Mucosa of stomach (tissue), 1 donor: ENCODE results near the gene PON3.

ENCODE experiments used
- H3K27me3 ChIP-seq: one replicate; pipeline ENCODE4 v1.7.0; 2013; ENCODE audit warnings: mild to moderate bottlenecking, low read length; ENCODE audit not compliant: control insufficient read depth, insufficient read depth
- H3K36me3 ChIP-seq: one replicate; pipeline ENCODE4 v1.7.0; 2013; ENCODE audit warnings: low read length; ENCODE audit not compliant: control insufficient read depth, insufficient read depth
- H3K4me1 ChIP-seq: one replicate; pipeline ENCODE4 v1.7.0; 2013; ENCODE audit warnings: mild to moderate bottlenecking, low read length; ENCODE audit not compliant: control insufficient read depth, insufficient read depth
- H3K4me3 ChIP-seq: one replicate; pipeline ENCODE4 v1.7.0; 2013; ENCODE audit warnings: low read length
- H3K9ac ChIP-seq: one replicate; pipeline ENCODE4 v1.7.0; 2013; ENCODE audit warnings: mild to moderate bottlenecking, low read length, moderate library complexity
- H3K9me3 ChIP-seq: one replicate; pipeline ENCODE4 v1.7.0; 2013; ENCODE audit warnings: mild to moderate bottlenecking, low read length, moderate library complexity; ENCODE audit not compliant: control insufficient read depth
- donor health status: Pancreatic carcinoma.

PON3 gene

DNA sequence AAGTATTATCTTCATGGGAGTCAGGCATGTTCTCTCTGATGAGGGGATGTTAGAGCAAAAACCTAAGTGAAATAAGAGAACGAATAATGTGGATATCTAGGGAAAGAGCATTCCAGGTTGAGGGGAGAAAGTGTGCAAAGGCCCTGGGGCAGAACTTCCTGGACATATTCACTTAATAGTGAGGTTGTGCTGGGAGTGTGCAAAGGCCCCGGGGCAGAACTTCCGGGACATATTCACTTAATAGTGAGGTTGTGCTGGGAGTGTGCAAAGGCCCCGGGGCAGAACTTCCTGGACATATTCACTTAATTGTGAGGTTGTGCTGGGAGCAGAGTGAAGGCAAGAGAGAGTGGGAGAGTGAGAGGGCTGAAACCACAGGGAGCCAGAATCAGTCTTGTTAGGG lies 83.6 kb downstream of the PON3 start:
- no peaks in the 10 kb centered on the region for H3K4me1 ChIP-seq
- no peaks in the 10 kb centered on the region for H3K9me3 ChIP-seq

DNA sequence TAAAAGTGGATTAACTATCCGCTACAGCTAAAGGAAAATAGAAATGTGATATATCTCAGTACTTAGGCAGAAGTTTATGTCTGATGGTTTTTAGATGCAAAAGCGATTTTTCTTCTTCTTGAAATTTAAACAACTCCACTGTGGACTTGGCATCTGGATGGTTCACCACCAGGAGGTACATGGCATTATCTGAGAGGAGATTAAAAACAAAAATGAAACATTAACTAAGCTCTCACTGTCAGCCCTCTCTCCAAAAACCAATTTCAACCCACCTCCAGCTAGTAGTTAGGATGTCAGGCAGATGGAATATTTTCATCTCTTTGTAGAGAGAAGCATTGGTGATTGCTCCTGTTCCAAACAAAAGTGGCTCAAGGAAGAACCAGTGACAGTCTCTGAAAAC lies 84.8 kb downstream of the PON3 start:
- Histone ChIP-seq H3K4me3 (no peak overlapping the region), H3K4me1 (no peaks in the 10 kb centered on the region), H3K27me3 (no peaks in the 10 kb centered on the region), H3K36me3 (no peaks in the 10 kb centered on the region), H3K9me3 (no peaks in the 10 kb centered on the region), H3K9ac (no peak overlapping the region)

More for the DNA sequence above, 83.6 kb downstream of the PON3 start:
- H3K27me3 ChIP-seq, result no peaks in the 10 kb centered on the region
- H3K9ac ChIP-seq, result no peak overlapping the region
- no peaks in the 10 kb centered on the region for H3K36me3 ChIP-seq
- no peak overlapping the region for H3K4me3 ChIP-seq

DNA sequence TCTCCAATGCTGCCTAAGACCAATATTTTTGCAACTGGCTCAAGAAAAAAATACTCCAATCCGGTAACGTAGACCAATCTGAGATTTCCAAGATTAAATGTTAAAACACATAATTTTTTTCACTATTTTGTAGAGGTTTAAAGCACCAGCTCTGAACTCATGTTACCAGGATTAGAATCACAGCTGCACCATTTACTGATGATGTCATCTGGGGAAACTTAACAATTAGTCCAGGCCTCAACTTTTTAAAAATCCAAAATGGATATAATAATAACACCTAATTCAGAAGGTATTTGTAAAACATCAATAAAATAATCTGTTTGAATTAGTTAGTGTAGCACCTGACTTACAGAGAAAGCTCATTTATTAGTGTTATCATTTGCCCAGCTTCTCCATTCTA lies 86.2 kb downstream of the PON3 start:
- H3K4me1 ChIP-seq, result no peaks in the 10 kb centered on the region
- H3K9ac ChIP-seq, result no peak overlapping the region
- no peaks in the 10 kb centered on the region for H3K27me3 ChIP-seq
- H3K4me3 ChIP-seq, result no peak overlapping the region
- H3K9me3 ChIP-seq, result no peaks in the 10 kb centered on the region
- H3K36me3 ChIP-seq, result no peaks in the 10 kb centered on the region
